CD1c-positive myeloid dendritic cell (primary cell): ENCODE results near the gene P2RX6.
"Not testable (repeated sequence)": the region's sequence is repeated elsewhere in the genome, so short reads cannot be mapped to it uniquely, and the experiment has no call there.

ENCODE experiments used
- DNase-seq: peaks from one replicate; pipeline ENCODE4 v3.0.0-alpha.2; 2016; ENCODE audit errors: extremely low spot score

Gene P2RX6

DNA sequence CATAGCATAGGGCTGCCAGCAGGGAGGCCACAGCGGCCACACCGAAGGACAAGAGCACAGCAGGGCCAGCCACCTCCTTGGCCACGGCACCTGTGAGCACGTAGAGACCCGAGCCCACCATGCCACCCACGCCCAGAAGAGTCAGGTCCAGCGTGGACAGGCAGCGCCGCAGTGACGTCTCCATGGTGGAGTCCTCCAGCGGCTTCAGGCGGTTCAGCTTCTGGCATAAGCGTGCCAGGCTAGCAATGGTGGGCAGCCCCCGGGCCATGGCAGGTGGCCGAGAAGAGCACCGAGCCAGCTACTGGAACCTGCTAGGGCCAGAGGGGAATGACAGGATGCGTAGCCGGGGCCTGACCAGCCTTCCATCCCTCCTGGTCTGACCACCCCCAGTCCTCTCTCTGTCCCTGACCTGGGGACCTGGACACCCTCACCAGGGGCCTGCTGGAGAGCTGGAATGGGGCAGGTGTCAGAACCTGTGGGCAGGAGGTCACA lies 16.6 kb downstream of the P2RX6 start:
- DNase-seq: no peak

DNA sequence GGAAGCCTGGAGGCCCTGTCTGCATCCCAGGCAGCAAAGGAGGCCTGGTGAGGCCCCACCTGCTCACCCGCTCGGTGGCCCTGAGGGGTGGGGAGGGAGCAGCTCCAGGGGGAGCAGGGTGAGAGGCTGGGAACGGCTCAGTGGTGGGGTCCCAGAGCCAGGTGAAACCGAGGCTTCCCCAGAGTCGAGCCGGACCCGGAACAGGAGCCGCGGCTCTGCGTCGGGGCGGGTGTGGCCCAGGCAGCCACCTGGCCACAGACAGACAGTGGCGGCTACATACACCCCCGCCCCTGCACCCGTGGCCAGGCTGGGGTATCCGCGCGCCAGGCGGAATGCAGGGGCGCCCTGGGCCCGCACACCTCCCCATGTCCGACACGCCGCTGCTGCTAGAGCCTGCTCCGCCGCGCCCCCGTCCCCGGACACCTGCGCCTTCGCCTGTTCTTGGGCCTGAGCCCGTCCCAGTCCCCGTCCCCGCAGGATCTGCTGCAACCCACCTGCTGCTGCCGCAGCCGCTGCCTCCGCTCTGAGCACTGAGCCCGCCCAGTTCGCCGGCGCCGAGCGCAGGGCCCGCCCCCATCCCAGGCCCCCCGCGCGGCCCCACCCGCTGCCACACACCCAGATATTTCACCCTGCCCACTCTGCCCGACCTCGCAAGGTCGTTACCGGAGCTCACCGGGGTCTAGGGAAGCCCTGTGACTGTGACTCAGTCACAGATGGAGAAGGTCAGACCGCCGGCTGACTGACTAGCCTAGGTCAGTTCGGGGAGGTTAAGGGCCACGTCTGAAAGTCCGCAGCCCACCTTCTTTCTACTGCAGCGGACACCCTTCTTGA lies 17.3 kb downstream of the P2RX6 start, which contains the start of gene SLC7A4:
Gene SLC7A4 (minus strand): TSS at position 525 of the 831 bp plus-strand sequence. CDS start 749 bp downstream, outside the sequence.
- no peak for DNase-seq

DNA sequence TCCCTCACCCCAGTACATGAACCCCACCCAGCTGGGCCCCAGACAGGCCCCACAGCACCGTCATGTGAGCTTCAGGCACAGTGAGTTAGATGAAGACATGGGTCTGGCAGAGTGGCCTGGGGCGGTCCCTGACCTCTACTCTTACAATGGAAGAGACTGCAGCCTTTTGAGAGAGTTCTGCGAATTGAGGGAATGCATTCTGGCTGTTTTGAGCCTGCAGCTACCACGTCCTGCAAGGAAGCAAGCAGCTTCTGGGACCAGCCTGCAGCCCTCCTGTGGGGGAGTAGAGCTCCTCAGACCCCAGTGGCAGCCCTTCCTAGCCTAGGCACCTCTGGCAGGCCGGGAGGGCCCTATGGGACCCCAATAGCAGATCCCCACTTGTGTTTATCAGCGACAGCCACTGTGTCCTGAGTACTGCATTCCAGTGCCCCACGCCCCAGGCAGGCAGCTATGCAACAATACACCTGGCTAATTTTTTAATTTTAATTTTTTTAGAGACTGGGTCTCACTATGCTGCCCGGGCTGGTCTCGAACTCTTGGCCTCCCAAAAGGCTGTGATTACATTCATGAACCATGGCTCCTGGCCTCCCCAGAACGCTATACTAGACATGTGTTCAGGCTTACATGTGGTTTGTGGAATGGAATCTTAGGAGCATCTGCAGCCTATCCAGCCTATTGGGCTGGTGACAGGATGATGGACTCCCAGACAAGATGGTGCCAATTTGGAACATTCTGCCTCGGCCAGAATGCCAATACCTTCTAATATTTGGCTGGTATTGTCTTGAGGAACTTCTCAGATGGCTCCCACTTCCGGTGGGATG lies 18.1 kb downstream of the P2RX6 start:
- DNase-seq: no peak

DNA sequence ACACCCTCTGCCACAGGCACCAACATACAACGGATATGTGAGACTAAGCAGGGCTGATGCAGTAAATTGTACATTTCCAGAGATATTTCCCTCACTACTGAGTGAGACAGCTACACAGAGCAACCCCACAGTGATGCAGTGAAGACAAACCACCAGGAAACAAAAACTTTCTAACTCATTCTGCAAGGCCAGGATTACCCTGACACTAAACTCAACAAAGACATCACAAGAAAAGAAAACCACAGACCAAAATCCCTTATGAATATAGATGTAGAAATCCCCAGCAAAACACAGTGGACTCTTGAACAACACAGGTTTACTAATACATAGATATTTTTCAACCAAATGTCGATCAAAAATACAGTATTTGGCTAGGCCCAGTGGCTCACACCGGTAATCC lies 18.9 kb downstream of the P2RX6 start:
- DNase-seq: no peak

DNA sequence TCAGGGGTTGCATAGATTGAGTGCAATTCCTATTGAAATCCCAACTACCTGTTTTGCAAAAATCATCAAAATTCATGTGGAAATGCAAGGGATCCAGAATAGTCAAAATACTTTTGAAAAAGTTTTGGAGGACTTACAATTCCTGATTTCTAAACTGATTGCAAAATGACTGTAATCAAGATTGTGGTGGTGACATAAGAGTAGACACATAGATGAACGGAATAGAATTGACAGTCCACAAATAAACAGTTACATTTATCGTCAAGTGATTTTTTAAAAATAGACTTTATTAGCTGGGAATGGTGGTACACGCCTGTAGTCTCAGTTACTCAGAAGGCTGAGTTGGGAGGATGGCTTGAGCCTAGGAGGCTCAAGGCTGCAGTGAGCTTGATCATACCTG lies 20.0 kb downstream of the P2RX6 start:
- DNase-seq: no peak

DNA sequence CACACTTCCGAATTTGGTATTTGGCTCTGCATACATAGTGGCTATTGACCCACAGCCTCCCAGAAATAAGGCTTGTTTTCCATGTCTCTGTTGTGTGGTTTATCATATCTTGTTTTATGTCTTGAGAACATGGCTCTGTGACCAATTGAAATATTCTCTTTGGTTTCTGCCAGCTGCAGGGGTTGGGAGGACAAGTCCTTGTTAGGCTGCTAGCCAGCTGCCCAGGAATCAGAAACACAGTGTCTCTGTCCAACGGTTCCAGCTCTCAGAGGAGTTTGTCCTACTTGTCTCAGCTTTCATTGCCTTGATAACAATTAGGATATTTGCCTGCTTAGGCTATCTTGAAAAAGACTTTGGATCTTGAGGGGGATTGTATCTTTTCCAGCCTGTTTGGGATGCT lies 23.4 kb downstream of the P2RX6 start:
- no peak for DNase-seq

DNA sequence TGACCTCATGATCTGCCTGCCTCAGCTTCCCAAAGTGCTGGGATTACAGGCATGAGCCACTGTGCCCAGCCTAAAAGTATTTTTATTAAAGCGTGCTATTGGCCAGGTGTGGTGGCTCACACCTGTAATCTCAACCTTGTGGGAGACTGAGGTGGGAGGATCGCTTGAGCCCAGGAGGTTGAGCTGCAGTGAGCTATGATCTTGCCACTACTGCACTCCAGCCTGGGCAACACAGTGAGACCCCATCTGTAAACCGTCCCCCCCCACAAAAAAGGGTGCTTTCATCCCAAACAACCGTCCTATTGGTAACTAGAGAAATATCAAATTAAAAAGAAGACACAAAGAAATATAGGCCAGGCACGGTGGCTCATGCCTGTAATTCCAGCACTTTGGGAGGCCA lies 24.2 kb downstream of the P2RX6 start:
- not testable (repeated sequence) for DNase-seq

DNA sequence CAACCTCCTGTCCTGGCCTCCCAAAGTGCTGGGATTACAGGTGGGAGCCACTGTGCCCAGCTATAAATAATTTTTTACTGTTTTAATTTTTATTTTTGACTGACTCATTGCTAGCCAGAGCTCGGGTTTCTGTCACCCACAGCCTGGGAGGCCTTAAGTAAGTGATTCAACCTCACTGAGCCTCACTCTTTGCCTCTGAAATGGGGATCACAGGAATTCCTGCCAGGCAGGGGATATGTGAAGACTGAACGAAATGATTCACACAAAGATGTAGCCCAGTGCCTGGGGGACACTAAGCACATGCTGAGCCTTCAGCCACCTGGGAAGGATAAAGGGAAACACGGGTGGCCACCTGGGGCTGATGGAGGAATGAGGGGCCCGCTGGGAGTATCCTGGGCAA lies 27.0 kb downstream of the P2RX6 start:
- DNase-seq: no peak

DNA sequence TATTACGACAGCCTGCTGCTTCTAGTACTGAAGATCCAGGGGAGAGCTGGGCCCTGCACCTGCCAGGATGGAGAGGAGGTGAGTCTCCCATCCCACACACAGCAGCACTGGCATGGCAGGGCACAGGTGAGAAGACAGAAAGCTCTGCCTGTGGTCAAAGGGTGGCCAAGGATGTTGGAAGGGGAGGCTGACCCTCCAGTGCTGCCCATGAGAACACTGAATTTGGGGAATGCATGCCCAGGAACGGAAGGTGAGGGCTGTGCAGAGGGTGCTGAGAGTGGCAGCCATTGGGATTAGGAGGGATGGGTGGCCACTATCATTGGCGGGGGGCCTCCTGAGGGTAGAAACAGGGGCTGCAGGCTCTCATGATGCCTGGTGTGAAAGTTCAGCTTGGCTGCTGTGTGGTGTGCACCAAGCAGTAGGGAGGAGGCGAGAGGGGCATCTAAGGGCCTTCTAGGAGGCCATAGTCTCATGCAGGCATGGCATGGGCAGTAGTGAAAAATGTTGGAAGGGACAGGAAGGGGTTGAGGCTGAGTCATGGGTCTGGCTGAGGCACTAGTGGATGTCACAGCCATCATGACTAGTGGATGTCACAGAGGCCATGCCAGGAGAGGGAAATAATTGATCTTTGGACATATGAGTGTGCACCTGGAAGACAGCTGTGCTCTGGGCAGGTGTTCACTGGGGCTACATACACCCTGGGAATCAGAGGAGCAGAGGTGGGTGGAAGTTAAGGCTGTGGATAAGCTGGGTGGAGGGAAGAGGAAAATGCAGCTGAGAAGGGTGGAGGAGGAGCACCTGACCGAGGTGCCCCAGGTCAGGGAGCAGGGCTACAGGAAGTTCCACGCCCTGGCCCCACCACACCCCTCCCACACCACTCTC lies 28.3 kb downstream of the P2RX6 start:
- no peak for DNase-seq

DNA sequence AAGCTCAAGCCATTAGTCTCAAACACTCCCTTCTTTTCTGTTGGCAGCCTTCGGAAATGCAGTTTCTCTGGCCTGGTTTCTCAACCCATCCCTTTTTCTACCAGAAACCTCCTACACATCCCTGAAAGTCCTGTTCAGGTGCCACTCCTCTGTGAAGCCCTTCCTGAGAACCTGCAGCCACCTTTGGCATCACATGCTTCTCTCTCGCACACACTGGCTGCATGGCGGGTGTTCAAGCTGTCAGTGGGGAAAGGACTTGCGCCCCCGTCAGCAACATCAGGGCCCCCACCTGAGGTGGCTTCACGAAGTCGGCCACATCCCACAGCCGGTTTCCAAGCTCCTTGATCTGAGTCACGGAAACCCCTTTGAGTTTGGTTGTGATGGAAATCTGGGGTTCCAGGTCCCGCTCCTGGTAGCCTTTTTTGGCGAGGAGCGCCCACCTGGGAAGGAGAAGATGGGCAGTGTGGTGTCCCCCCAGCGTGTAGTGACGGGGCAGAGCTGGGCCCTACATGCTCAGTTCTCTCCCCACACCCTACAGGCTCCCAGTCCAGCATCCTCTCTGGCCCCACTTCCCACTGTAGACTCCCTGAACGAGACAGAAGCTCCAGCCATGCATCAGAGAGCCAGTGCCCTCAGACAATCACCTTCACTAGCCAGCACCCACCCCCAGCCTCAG lies 29.0 kb downstream of the P2RX6 start:
- DNase-seq: no peak

DNA sequence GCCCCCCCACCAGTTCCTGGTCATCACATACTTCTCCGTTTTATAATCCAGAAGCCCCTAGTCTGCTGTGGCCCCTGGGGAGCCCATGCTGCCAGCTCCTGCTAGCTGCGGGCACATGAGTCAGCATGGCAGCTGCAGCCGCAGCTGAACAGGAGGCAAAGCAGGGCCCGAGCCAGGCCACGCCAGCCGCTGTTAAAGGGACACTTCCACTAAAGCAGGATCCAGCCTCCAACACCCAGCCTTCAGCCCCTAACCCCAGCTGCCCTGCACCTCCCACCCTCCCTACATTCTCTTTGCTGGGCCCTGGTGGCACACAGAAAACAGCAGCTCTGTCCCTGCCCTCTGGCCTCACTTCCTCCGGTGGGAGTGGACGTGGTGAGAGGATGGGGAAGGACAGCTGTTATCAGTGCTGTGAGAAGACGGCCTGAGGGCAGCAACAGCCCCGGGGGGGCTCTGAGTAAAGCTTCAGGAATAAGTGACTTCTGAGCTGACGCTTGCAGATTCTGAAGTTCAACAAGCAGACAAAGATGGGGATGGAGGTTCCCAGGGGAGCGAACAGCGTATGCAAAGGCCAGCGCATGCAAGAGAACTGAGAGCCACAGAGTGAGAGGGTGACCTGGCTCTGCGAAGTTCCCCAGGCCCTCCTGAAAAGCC lies 30.1 kb downstream of the P2RX6 start:
- peak; percentile 57 for DNase-seq

DNA sequence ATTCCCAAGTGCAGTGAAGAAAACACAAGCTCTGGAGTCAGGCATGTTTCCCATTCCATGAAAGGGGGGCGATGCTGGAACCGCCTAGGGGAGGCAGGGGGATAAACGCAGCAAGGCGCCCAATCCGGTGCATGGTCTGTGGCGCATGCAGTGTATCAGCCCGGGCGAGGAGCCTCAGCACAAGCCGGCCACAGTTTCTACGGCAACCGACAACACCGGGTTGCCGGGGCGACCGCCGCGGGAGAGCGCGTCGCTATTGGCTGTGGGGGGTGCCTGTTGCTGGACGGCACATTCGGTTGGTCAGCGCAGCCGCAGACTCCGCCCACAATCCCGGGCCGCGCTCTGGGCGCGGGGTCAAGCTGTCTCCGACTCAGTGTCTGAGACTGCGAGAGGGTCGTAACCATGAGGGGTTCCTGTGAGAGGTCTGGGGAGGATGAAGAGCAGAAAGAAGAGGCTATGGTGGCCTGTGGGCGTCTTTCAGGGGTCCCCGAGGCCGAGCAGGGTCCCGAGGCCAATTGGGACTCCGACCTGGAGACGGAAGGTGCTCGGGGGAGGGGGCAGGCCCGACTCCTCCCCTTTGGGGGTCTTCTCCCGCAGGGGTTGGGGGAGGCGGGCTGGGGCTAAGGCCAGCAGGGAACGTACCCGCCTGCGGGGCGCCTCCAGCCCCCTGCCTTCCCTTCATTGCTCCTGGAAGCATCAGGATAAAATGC lies 30.8 kb downstream of the P2RX6 start, which contains the start of gene LRRC74B:
Gene LRRC74B (plus strand): TSS at position 362 of the 710 bp plus-strand sequence. CDS start 41 bp downstream, at position 403.
- DNase-seq: peak; percentile 89

DNA sequence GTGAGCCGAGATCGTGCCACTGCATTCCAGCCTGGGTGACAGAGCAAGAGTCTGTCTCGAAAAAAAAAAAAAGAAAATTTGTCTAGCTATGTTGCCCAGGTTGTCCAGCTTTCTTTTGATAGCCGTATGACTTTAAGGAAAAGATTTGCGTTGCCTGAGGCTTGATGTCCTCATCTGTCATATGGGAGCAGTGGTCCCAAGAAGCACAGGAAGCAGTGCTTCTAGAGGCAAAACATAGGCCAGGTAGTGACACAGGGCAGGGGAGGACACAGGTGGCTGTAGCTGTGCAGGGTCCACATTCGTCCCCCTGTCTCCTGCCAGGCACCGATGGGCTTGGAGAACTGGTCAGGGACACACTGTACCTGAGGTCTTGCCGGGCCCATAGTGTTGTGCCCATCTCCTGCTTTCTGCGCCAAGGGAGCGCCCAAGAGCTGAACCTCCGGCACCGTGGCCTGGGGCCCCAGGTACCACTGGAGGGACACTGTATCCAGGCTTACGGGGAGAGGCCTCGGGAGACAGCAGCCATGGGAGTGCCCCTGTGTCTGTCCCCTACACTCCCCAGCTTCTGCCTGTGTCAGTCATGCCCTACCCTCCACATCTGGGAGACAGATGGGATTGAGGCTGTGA lies 32.2 kb downstream of the P2RX6 start:
- DNase-seq: no peak

DNA sequence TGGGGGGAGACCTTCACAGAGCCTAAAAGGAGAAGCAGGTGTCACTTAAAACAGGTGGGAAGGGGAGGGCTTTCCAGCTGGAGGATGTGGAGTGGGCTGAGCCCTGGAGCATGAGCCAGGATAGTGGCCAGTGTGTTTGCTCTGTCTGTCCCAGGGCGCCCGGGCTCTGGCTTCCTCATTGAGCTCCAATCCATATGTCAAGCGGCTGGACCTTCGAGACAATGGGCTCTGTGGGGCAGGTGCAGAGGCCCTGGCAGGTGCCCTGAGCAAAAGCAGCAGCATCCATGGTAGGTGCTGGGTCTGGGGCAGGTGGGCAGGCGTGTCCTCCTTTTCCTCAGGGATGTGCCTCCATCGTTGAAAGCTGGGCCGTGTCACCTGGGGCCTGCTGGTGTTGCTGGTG lies 32.8 kb downstream of the P2RX6 start:
- DNase-seq: no peak

DNA sequence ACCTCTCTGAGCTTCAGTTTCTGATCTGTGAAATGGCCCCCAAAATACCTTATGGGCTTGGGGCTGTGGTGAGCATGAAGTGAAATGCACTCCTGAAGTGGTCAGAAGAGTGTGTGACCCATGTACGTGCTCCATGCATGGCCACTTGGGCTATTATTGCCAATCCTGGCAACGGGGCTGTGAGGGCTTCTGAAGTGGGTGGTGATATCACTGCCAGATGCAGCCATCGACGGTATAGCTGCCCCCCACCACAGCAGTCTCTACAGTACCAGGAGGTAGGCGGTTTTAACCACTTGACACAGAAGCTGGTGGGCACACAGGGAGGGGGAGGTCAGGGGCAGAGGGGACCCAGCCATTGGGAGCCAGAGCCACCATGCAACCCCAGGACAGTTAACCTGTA lies 33.5 kb downstream of the P2RX6 start:
- not testable (repeated sequence) for DNase-seq

DNA sequence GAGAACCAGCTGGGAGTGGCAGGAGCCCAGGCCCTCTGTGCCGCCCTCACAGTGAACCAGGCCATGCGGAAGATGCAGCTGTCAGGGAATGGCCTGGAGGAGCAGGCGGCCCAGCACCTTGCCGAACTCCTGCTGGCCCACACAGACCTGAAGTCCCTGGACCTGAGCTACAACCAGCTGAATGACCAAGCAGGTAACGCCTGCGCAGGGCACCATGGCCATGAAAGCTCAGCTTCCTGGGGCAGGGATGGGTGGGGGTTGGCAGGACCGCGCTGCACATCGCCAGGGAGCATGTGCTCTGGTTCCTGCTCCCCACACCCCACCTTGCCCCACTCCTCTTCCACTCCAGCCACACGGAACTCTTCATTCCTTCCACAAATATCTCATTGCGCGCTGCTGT lies 34.0 kb downstream of the P2RX6 start:
- not testable (repeated sequence) for DNase-seq

DNA sequence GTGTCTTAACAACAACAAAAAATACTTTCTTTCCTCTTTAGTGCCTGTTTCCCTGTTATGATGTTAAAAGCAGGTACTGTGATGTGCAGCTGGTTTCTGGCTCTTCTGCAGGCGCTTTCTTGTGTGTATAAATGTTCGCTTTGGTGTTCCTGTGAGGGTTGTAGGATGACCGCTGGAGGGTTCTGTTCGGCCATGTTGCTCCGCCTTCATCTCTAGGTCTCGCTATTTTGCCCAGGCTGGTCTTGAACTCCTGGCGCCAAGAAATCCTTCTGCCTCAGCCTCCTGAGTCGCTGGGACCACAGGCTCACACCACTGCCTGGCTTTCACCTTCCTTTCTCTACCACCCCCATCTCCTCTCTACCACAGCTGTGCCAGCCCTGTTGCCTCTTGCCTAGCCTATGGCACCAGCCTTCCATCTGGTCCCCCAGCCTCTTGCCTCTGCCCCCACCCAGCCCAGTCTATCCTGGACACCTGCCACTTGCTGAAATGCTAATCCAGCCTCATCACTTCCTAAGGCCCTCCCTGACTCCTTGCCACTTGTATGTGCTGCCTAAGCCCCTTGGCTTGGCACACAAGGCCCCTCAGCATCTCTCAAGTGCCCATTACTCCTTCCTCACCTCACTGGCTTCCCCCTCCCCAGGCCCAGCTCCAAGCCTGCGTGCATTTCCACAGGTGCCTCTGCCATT lies 36.3 kb downstream of the P2RX6 start:
- no peak for DNase-seq

DNA sequence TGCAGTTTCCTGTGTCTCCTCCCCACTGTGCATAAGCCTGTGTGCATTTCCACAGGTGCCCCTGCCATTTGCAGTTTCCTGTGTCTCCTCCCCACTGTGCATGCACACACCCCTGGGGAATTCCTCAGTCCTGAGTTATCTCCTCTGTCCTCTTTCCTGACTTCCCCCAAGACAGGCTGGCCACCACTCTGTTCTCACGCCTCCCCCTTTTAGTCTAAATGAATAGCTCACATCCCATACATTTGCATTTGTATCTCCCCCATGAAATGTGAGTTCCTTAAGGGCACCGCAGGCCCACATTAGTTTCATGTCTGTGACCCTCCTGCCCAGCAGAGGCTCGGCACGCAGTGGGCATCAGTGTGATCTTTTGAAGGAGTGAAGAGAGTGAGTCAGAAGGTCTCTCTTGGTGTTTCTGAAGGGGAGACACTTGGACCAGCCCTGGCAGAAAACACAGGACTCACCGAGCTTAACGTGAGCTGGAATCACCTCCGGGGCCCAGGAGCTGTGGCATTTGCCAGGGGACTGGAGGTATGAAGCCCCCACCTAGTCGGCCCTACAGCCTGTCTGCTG lies 37.0 kb downstream of the P2RX6 start:
- DNase-seq: no peak
